Omental fat pad (tissue), 4 donors: ENCODE data around the gene DPP8. TPM values are rescaled to one million over a fixed set of nuclear protein-coding genes. Genes with fewer than 3 reads are reported as not detected.
"Not testable (repeated sequence)": the region's sequence is repeated elsewhere in the genome, so short reads cannot be mapped to it uniquely, and the experiment has no call there.

Source experiments
- ATAC-seq: fragments of 150-250 bp; one replicate; pipeline ENCODE4 v1.9.1; 2016; ENCODE audit warnings: mild to moderate bottlenecking, moderate library complexity; ENCODE audit not compliant: low FRiP score
- DNase-seq: peaks from one replicate; pipeline ENCODE4 v3.0.0-alpha.2; 2019; ENCODE audit warnings: low spot score
- total RNA-seq, 4 donors: library from RNA; depleted of rRNA; stranded (reverse); fragments of >200 nt; gene quantifications; one replicate each; pipeline ENCODE4 v1.1.0, GENCODE V29; 2016
- TF ChIP-seq, protein P1 (sequence below), 3 donors: fragments of 450-650 bp; IDR thresholded peaks; one replicate each; pipeline ENCODE4 v1.5.1; 2016 to 2017; ENCODE audit warnings: antibody characterized with exemption in 3 of 3, mild to moderate bottlenecking in 3 of 3, moderate library complexity in 2 of 3

The DPP8 gene
- total RNA-seq, 4 donors from 2014 or later = 25.1 to 53.3 (median 29.6) TPM

DNA sequence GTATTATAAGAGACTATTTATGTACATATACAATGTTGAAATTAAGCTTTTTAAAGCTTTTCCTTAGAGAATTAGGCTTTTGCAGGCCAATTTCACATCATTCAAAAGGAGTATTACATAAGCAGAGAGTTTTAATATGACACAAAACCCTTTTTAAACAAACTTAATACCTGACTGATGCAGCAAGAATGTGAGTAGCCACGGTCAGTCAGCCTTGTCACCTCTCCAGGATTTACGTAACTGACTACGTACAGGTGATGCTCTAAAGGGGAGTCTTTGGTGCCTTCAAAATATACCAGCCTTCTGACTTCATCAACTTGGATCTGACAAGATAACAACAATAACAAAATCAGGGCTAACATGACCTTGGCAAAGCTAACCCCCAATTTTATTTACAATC lies 50.6 kb downstream of the DPP8 start:
- TF ChIP-seq, protein P1, sequence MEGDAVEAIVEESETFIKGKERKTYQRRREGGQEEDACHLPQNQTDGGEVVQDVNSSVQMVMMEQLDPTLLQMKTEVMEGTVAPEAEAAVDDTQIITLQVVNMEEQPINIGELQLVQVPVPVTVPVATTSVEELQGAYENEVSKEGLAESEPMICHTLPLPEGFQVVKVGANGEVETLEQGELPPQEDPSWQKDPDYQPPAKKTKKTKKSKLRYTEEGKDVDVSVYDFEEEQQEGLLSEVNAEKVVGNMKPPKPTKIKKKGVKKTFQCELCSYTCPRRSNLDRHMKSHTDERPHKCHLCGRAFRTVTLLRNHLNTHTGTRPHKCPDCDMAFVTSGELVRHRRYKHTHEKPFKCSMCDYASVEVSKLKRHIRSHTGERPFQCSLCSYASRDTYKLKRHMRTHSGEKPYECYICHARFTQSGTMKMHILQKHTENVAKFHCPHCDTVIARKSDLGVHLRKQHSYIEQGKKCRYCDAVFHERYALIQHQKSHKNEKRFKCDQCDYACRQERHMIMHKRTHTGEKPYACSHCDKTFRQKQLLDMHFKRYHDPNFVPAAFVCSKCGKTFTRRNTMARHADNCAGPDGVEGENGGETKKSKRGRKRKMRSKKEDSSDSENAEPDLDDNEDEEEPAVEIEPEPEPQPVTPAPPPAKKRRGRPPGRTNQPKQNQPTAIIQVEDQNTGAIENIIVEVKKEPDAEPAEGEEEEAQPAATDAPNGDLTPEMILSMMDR (IDR thresholded peaks at IDR 0.05) = no peak
- ATAC-seq = no peak
- DNase-seq = no peak

DNA sequence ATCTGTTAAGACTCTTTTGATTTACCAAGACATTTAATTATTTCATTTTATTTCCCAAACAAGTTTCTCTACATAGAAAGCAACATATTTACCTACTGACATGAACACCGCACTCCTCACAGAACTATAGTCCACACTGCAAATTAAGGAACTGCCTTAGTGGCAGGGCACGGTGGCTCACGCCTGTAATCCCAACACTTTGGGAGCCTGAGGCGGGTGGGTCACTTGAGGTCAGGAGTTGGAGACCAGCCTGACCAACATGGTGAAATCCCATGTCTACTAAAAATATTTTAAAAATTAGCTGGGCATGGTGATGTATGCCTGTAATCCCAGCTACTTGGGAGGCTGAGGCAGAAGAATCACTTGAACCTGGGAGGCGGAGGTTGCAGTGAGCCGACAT lies 54.4 kb downstream of the DPP8 start:
- not testable (repeated sequence) for ATAC-seq, DNase-seq

DNA sequence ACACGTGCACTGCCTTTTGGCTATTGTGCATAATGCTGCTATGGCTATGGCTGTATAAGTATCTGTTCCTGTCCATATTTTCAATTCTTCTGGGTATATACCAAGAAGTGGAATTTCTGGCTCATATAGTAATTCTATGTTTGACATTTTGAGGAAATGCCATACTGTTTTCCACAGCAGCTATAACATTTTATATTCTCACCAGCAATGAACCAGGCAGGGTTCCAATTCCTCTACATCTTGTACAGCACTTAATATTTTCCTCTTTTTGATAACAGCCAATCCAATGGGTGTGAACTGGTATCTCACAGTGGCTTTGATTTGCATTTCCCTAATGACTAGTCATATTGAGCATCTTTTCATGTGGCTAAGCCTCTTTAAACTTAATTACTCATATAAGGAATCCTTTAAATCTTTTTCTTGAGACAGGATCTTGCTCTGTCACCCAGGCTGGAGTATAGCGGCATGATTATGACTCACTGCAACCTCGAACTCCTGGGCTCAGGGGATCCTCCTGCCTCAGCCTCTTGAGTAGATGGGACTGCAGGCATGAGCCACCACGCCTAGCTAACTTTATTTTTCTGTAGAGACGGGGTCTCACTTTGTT lies 56.6 kb downstream of the DPP8 start:
- TF ChIP-seq, protein P1 (IDR thresholded peaks at IDR 0.05) = no peak
- ATAC-seq = no peak
- DNase-seq = no peak

DNA sequence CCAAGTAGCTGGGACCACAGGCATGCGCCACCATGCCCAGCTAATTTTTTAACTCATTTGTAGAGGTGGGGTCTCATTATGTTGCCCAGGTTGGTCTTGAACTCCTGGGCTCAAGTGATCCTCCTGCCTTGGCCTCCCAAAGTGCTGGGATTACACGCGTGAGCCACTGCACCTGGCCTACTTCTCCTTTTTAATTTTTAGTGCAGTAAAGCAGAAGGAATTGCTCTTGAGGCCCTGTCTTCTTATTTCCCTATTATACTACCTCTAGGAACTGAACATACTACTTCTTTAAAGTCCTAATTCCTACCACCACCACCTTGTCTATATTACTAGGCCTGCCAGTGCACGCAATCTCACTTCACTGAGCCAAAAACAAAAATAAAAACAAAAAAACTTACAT lies 62.2 kb downstream of the DPP8 start:
- DNase-seq, ATAC-seq: not testable (repeated sequence)

DNA sequence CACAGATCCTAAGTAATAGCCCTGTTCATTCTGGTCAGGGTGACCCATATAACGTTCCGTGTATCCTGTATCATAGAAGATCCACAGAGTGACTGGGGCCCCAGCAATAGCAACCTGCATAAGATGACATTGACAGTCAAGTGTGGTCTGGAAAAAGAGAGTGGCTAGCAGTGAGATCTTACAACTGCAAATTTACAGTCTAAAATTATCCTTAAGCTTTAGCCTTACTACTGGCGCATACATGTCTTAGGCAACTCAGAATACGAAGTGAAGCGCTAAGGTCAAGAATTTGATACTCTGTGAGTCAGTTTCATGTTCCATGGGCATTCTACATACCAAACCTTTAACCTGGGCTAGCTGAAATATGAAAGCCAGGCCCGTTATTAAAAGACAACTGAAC lies 65.5 kb downstream of the DPP8 start:
- no peak for ATAC-seq
- no peak for DNase-seq
- TF ChIP-seq, protein P1 (IDR thresholded peaks at IDR 0.05) = no peak

DNA sequence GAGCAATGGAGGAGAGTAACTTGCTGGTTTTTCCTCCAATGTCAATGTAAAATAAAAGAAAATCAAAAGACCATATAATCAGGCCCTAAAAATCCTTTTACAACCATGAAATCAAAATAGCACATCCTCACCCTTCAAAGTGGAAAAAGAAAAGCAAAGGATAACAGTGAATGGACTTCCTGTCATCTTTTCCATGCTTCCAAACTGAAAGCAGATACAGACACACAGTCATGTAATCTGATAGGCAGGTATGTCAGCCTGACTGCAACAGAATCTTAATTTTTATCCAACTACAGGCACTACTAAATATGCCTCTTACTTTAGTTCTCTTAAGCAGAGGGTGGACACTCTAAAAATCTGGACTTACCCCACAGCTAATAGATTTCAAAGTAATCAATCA lies 66.9 kb downstream of the DPP8 start:
- ATAC-seq = no peak
- TF ChIP-seq, protein P1 (IDR thresholded peaks at IDR 0.05) = no peak
- DNase-seq = no peak

DNA sequence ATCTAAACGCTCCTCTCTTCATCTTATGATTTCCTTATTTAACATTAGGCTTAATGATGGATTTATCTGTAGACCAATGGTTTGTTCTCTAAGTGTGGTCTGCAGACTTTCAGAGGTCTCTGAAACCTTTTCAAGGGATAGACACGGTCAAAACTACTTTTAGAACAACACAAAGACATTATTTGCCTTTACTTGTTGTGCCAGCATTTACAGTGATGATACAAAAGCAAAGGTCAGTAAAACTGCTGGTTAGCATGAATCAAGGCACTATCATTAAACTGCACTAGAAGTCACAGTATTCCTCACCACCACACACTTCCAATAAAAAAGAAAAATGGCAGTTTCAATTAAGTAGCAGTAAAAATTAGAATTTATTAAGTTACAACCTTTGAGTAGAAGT lies 70.3 kb downstream of the DPP8 start:
- DNase-seq (no peak), ATAC-seq (no peak)
- TF ChIP-seq, protein P1 (IDR thresholded peaks at IDR 0.05) = no peak

DNA sequence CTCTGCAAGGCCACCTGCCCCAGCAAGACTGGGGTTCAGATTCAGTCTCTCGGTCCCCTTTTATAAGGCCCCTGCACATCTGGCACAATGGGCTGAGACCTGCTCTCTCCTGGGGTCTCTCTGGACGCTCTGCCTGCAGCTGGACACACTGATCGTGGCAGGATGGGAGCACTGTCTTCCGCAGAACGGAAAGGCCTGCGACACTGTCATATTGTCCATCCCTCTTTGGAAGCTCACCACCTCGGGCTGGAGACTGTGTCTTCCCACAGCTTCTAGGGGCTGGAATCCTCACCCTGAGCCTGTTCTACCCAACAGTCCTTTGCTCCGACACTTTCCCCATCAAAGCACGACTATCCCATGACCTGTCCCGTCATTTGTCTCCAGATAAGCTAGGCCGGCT lies 83.3 kb downstream of the DPP8 start:
- TF ChIP-seq, protein P1 (IDR thresholded peaks at IDR 0.05) = no peak
- ATAC-seq (no peak), DNase-seq (no peak)
